DMS53 treated with DMSO at 0.1 percent for 48 hours (cell line): ENCODE data around the gene SLIT1.
"Not testable (repeated sequence)": the region's sequence is repeated elsewhere in the genome, so short reads cannot be mapped to it uniquely, and the experiment has no call there.

ENCODE experiments used
- DNase-seq: peaks from one replicate; lab custom pipeline; 2025; ENCODE audit not compliant: unreplicated experiment; lab: John Stamatoyannopoulos, UW

Gene SLIT1

DNA sequence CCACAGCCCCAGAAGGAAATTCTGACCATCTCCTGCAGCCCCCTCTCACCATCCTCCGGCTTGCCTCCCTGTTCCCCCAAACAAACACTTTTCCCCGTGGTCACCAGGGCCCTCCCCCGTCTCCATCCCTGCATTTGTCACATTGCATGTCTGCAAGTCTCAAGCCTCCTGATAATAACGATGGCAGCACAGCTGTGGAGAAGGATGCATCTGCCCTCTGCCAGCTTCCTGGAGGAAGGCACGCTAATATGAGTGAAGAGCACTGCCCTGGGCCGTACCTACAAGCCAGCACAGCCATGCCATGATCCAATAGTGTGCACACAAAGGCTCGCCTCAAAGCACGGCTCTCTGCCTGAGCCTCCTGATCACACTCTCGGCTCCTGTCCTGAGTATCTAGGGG lies 98.5 kb downstream of the SLIT1 start:
- no peak for DNase-seq

DNA sequence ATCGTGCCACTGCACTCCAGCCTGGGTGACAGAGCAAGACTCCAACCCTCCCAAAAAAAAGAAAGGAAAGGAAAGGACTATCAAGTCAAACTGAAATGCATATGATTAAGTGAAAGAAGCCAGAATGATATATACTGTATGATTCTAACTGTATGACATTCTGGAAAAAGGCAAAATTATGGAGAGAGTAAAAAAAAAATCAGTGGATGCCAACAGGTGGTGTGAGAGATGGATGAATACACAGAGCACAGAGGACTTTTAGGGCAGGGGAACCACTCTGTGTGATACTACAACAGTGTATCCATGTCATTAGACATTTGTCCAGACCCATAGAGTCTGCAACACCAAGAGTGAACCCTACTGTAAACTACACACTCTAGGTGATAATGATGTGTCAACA lies 99.2 kb downstream of the SLIT1 start:
- DNase-seq = no peak

DNA sequence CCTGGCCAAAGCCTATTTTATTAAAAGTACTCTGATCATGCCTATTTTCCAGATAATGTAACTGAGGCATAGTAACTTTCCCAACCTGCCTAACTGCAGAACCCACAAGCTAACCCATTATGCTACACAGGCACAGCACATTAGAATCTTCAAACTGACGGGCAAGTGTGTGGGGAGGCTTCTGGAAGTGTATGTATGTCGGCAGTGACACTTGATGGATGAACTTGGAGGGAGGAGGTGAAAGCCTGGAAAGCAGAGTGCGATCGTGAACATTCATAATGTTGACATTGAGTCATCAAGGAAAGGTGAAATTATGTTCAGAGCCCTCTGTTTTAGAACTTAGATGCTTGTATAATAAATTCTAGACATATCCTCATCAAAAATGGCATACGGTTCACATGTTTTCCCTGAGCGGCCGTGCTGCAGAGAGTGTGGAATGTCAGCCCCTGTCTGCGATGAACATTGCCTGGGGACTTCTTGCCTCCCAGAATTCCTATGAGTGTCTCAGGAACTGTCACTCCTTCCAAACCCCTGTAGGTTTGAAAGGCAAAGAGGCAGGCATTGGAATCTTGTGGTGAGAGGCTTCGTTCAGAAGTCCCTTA lies 102.4 kb downstream of the SLIT1 start:
- DNase-seq = no peak

DNA sequence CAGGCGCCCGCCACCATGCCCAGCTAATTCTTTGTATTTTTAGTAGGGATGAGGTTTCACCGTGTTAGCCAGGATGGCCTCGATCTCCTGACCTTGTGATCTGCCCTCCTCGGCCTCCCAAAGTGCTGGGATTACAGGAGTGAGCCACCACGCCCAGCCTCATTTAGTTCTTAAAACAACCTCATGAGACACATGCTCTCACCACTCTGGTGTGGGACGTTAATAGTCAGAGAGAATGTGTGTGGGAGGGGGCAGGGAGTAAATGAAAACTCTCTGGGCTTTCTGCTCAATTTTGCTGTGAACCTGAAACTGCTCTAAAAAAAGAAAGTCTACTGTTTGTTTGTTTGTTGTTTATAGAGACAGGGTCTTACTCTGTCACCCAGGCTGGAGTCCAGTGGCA lies 103.2 kb downstream of the SLIT1 start:
- not testable (repeated sequence) for DNase-seq

DNA sequence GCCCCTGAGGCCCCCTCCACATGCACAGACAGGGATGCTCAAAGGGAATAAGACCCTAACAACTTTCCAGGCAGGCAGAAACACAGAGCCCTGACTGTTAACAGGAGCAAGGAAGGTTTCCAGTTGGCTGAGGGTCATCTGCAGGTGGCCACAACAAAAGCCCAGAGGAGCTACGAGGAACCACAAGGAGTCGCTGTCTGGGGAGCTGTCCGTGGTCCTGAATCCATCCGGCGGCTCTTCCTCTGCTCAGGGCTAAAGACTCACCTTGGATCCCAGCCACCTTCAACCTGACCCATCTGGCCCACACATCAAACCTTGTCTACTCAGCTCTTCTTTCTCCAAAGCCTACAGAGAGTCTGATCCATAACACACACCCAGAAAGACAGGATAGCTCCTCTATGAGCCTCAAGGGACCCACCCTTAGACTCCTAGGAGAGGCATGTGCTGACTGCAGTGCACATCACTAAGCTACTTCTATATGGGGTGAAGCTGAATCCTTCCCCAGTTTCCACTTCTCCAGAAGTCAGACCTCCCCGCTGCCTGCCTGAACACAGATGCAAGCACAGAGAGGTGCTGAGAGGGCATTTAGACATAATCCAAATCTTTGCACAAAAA lies 104.0 kb downstream of the SLIT1 start:
- no peak for DNase-seq

DNA sequence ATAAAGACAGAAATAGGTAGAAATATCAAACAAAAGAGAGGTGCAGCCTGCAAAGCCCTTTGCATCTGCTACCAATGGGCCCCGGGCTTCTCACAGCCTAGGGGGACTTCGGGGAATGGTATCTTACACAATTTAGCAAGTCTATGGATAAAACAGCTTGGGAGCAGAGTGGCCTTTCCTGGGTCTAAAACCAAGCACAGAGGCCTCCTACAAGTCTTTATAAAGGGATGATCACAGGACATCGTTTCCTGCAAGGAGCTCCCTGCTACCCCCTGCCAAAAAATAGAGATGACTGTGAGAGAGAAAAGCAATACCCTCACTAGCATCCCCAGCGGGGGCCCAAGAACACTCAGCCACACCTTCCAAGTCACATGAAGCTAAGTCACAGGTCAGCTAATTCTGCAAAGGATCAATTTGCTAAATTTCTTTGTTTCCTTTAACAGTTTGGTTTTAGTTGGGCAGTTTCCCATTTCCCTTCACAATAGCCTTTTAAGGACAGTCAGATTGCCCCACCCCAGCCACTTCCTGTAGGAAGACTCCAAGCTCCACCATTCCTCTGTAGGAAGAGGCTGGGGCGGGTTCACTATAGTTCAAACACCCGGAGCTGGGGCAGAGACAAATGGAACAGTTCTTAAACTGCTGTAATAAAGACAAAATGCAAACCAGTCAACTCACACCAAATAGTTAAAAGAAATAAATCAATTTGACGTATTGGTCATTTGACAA lies 105.5 kb downstream of the SLIT1 start:
- no peak for DNase-seq

DNA sequence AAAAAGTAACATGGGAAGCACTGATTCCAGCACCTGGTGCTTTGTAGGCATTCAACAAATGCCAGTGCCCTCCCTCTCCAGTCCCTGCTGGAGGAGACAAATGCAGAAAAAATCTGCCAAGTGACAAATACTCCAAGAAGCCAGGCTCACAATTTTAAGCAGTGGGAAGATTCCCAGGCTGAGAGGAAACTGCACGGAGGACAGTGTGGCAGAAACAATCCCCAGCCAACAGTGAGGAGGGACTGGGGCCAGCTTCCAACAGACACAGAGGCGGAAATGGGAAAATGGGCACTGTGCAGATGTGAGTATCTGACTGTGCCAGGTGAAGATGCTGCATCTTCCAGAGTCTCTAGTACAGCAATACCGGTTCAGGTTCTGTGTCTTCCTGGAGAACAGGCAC lies 106.3 kb downstream of the SLIT1 start:
- no peak for DNase-seq

DNA sequence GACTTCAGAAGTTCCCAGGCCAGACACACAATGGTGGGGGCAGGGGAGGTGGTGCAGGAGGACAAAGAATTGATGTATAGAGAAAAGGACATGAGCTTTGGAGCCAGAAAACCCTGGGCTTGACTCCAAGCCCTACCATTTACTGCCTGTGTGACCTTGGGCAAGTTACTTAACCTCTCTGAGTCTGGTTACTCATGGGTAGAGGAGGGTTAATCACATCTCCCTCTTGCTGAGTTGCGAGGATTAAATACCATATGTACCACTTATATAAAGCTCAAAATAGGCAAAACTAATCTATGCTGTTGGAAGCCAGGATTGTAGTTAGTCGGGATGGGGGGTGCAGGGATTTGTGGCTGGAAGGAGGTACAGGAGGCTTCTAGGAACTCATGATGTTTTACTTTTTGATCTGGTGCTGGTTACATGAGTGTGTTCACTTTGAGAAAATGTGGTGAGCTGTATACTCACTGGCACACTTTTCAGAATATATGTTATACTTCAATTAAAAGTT lies 106.8 kb downstream of the SLIT1 start:
- no peak for DNase-seq

DNA sequence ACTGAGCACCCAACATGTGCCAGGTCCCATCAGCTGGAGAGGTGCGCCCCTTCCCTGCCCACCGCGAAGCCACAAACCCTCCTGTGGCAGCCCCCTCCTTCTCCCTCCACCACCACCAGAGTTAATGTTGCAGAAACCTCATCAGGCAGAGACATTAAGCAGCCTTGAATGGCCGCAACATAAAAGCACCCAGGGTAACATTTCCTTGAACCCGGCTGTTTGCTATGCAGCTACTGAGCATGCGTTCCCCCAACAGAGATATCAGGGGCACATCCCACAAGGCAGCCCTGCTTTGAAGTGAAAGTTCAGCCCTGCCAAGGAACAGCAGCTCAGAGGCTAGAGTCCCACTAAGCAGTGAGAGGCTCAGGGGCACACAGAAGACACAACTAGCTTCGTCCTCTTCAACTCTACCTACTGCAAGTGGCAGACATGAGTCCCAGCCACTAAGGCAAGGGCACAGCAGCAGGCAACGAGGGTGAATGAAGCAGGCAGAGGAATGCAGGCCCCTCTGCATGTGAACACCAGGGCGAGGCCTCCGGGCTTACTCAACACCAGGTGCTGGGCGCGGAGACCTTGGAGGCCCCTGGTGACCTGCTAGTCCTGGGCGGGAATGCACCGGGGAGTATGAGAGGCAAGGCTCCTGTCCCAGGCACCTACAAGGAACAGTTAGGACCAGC lies 107.4 kb downstream of the SLIT1 start:
- no peak for DNase-seq

DNA sequence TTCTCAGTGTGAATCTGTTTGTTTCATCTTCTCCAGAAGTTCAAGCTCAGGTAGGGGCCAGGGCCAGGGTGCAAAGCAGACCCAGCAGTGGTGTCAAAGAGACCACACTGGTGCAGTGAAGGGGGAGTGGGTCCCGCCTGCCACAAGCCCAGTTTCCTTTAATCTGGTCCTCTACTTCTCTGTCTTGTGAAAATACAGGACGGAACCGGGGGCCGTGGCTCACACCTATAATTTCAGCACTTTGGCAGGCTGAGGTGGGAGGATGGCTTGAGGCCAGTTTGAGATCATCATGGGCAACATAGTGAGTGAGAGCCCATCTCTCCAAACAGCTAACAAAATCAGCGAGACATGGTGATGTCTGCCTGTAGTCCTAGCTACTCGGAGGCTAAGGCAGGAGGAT lies 109.0 kb downstream of the SLIT1 start:
- DNase-seq = no peak

DNA sequence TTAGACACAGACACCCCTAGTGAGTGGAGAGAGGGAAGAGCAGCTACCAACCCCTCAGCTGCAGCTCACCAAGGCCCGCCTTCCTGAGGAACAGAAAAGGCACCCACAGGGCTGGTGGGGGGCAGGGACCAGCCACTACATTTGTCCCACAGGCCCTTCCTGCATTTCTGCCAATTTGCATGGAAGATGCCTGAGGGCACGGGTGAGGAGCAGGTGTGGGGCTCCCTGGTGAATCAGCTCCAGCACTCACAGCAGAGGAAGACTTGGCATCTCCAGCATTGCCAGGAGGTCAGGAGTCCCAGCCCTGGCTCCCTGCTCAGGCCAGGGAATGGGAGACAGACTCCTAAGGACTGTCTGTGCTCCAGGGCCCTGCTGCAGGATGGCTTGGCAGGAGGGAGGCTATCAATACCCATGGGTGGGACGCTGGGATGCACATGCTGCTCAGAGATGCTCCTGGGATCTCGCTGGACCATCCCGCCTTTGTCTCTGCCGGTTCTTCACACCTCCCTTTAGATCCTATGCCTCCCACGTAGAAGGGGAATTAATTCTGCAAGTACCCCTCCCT lies 109.7 kb downstream of the SLIT1 start:
- no peak for DNase-seq

DNA sequence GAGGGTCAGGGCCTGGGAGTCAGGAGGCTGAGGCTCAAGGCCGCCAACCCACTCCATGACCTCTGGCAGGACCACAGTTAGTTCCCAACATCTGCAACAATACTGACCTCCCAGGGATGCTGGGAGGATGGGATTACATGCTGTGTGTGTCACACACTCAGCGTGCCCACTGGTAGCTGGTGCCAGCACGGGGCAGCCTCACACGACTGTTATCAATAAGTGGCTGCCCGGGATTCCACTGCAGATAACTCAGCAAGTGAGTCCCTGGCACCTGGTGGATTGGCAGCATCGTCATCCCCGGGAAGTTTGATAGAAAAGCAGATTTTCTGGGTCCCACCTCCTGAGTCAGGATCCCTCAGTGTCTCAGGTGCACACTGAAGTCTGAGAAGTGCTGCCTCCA lies 110.3 kb downstream of the SLIT1 start:
- DNase-seq = no peak

DNA sequence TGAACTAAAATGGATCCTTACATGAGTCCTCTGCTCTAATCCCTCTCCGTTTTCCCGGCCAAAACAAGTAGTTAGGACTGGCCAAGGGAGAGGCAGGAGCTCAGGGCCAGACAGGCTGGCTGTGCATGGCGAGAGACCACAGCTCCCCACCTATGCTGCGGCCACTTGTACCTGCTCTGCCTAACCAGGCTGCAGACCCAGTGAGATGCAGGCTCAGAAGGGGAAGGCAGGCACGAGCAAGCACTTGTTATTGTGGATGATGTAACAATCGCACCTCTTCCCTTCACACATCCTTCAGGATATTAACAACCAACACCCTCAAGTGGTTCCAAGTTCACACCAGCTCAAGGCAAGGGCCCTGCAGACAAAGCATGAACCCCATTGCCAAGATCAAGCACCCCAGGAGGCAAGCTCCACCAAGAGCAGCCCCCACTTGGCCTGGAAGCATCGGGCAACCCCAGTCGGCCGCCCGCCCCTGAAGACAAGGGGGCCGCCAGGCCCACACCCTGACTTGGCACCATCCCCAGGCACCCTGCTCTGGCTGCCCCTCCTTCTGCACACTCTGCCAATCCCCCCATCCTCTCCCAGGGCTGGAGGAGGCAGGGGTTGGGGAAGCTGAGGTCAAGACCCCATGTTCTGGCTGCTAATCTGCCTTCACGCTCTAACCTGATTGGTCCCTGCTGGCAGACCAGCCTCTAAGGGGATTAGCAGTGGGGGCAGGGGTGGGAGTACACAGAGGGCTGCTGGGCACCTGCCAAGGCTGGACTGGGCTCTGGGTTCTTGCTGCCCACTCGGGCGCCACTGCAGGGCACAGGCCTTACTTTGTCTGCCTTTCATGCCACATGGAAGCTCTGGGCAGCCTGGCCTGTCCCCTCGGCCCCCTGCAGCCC lies 111.3 kb downstream of the SLIT1 start:
- no peak for DNase-seq

DNA sequence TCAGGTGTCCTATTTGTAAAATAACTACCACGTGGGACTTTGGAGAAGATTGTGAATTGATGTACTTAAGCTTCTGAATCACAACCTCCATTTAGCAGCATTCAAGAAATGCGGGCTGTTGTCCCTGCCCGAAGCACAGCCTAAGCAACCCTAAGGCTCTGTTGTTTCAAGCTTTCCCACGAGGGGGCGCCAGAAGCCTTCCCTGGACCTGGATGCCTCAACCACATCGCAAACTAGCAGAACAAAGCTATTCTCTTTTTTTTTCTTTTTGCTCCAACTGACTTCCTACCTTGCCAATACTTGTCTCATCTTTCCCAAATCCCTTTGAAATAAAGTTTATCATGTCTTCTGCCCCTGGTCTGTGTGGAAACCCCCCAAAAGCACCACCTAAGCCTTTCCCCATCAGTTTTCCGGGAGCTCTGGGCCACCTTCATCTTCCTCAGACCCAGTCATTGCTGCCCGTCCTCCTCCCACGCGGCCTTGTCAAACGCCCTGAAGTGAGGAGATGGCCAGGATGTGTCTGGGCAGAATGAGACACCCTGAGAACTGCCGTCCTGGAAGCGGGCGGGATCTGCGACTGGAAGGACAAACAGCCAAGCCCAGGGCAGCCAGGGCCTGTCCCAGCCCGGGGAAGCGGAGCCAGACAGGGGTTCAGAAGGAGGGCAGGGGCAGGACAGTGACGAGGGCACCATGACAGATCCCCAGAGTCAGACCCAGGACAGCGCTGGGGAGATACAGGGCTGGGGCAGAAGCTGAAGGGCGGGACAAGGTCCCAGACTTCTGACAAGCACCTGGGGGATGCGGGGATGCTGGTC lies 112.7 kb downstream of the SLIT1 start:
- peak; percentile 72 for DNase-seq

DNA sequence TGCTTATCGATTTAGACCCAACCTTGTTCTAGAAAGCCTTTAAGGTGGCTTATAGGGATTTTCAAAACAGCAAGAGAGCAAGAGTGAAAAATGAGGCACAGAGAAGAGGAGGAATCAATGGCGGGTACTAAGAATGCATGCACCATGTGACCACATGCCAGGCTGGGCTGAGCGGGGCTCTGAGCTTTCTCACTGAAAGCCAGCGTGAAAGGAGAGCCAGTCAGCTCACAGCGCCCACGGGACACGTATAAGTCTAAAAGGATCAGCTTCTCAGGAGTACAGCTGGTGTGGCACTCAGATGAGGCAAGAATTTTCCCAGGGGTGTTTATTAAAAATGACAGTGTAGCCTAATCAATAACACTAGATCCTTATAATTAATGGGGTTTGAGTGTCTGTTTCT lies 114.3 kb downstream of the SLIT1 start:
- DNase-seq = no peak

DNA sequence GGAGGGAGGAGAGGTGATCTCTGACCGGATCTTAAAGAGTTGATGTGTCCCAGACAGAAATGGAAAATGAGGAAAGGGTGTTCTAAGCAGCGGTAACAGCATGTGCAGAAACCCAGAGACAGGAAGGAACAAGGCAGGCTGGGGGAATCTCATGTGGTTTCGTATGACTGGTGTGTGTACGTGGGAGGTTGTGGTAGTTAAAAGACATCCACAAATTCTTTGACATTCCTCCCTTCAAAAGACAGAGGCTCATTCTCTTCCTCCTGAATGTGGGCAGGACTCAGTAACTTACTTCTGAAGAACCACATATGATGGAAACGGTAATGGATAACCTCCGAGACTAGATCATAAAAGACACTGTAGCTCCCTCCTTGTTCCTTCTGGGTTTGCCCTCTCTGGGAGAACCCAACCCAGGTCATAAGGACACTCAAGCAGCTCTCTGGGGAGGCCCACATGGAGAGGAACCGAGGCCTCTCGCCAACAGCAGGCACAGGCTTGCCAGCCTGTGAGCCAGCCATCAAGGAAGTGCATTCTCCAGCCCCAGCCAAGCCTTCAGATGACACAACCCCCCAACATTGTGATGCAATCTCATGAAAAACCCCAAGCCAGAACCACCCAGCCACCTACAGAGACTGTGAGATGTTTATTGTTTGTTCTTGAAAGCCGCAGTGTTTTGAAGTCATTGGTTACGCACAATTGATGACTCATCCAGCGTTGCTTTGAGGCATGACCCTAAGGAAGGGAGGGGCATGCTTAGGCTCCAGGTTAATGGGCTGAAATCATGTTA lies 116.0 kb downstream of the SLIT1 start:
- peak; percentile 44 for DNase-seq

DNA sequence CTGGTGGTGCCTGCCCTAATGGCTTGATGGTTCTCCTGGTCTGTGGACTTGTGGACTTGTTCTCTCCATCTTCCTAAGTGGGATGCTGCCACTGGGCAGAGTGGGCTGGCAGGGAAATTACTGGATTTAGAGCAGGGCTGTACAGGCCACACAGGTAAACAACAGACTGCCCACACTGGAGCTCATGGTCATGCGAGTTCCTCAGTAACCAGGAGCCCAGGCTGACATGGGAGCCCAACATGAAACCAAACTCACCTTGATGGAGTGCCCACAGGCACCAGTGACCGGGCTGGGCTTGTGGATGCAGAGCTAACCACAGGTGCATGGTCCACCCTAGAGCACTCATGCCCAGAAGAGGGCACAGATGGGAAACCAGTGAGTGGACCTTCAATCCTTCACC lies 116.7 kb downstream of the SLIT1 start:
- DNase-seq = no peak

DNA sequence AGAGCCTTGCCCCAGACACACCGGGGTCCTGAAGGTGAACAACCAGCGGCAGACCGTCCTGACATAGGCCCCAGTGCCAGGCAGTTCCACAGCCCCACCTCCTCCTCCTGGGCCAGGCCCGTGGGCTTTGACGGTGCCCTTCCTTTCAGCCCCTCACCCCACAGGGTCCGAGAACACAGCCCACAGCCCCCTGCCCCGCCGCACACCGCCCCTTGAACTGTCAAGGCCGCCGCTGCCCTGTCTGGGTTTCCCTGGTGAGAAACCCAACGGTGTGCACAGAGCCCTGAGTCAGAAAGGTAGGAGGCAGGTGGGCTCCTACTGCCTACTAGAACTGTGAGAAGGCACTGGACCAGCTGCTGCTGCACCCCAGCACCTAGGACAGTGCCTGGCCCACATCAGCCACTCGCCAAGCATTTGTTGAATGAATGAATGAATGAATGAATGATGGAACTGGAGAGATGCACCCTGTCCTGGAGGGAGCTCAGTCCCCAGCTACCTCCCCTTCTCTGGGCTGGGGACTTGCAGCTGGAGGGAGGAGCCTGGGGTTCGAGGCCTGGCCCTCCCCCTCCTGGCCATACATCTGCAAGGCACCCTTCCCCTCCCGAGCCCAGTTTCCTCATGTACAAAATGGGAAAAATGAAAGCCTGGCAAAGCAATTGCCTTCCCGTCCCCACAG lies 117.9 kb downstream of the SLIT1 start:
- DNase-seq = no peak
